GM21723 (cell line): ENCODE results near the gene SERBP1.
"Not testable (repeated sequence)": the region's sequence is repeated elsewhere in the genome, so short reads cannot be mapped to it uniquely, and the experiment has no call there.

Experiments used
- ATAC-seq: cut with Tn5 transposase; IDR thresholded peaks from one replicate; pipeline ENCODE4 v1.9.1; 2021; ENCODE audit warnings: mild to moderate bottlenecking, moderate library complexity; ENCODE audit not compliant: unreplicated experiment

SERBP1 gene

DNA sequence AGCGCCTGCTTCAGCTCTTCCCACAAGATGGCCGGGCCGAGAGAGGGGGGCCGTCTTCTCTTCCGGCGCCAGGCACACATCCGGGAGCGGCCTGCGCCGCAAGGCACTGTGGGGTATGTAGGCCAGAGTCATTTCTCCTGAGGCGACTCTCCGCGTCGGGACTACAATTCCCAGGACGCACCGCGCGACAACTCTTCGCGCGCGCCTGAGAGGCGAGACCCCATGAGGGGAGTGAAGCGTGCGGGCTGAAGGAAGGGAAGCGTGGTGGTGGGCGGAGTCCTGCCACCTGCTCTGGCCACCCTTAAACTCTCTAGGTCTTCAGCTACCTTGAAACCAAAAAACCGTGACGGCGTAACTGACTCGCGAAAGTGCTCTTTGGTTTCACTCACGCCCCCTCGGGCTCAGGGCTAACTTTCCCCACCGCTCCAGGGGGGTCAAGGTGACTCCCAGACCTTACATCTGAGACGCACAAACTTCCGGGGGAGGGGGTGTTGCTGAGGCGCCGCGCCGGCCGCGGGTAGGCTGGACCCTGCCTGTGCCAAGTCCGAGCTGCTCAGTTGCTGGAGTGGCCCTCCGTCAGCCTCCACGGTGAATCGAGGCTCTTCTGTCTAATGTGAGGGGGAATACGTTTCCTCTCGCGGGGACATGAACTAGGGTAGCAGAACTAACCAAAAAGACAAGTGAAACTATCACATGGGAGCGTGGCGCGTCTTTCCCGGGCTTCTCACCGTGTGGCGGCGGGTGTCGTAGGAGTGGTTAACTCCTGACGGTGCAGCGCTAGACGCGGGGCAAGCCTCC lies at the start of gene SERBP1:
SERBP1 (minus strand) TSS at position 45 of the 798 bp plus-strand sequence. CDS start 102 bp downstream, outside the sequence.
- peak; percentile 87 for ATAC-seq

DNA sequence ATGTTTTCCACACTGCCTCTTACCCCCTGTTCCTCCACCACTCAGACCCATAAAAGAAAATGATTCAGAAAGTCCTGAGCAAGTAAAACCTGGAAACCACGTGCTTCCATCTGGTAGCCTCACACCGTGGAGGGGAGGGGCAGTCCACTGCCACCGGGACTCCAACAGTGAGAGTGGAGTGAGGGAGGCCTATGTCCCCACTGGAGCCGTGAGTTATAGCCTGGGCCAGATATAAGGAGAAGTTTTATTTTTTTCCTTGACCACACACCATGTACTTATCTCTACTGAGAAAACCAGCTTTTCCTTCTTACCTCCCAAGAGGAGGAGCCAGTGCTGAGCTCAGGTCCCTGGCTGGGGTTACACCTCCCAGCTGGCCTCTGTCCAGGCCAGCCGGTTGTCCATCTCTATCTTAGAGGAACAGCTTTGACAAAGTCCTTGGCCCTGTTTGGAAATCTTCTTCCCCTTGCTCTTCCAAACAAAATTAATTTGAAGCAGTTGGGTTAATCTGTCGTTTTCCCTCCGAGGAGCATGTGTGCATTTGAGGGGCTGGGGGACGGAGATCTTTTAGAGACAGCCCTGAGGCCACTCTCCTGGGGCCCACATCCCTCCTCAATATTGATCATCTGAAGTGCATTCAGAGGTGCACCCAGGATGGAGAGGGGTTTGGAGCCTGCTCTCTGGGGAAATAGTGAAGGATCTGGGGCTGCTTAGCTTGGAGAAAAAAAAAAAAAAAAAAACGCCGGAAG lies 49.1 kb upstream of the SERBP1 start:
- ATAC-seq = no peak

DNA sequence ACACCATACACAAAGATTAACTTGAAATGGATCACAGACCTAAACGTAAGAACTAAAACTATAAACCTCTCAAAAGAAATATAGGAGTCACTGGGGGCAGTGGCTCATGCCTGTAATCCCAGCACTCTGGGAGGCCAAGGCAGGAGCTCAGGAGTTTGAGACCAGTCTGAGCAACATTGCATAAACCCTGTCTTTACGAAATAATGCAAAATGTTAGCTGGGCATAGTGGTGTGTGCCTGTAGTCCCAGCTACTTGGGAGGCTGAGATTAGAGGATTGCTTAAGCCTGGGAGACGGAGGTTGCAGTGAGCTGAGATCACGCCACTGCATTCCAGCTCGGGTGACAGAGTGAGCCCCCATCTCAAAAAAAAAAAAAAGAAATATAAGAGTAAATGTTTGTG lies 46.7 kb upstream of the SERBP1 start:
- ATAC-seq = no peak

DNA sequence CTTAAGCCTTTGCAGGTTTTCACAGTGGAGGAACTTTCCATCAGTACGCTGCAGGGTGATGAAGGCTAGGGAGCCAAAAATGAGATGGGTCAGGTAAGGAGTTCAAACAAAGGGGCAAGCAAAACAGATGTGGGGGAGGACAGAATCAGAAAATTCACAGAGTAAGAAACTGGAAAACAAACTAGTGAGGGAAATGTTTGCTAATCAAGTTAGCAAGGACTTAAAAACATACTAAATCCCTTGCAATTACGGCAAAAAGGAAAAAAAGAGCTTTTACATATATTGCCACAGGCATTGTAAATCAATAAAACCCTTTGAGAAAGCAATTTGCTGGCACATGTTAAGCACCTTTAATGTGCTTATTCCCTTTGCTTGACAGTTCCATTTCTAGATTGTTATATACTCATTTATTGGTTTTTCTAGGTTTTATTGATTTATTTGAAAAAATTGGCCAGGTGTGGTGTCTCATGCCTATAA lies 45.8 kb upstream of the SERBP1 start:
- no peak for ATAC-seq

DNA sequence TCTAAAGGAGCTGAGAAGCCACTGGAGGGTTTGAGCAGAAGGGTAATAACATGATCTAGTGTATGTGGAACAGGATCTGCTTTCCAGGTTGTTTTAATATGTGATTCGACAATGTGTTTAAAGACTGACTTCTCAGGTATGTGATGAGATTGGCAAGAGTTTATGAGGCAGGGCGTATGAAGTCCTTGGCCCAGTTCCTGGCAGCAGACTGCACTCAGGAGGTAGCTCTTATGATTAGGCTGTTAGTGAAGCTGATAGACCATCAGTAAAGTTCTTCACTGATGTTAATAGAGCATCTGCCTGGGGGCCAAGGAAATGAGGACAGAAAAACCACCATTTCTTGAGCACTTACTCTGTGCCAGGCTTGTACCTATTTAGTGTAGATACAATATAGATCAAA lies 41.9 kb upstream of the SERBP1 start:
- no peak for ATAC-seq

DNA sequence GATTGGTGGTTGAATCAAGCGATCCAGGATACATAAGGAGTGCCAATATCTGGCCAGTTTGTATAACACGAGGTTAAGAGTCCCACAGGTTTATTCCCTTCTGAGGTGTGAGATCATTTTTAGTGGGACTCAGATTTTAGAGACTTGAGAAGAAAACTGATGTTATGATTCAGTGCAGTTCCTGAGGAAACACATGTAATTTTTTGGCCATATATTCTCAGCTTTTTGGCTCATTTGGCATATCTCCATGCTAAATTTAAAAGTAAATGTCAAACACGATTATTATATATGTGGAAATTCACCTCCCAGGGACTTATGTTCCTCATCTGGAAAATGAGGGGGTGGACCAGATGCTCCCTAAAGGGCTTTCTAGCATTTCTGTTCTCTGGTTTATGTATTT lies 39.2 kb upstream of the SERBP1 start:
- ATAC-seq = no peak

DNA sequence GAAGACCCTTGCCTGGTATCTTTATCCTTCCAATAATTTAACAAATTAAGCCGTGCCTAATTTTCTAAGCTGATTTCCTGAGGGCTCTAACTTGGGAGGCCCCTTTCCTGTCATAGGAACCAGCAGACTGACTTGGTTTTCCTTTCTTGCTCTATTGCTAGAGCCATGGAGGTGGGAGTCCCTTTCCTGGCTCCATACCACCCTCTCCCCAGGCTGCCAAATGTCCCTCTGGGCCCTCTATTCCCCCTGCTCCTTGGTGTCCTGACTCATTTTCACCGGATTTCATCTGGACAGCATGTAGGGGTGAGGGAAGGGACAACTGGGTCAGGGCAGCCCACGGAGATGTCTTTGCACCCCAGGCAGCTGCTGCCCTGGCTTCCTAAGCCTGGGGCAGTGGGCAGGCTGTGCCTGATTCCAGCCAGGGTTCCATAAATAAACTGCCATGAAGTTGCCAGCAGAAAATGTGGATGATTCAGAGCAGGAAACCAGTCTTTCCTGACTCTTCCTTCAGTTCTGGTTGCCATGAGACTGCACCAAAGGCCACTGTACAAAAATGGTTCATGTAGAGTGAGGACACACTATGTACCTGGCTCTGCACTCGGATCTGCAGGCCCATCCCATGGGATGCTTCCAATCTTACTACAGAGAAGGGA lies 38.0 kb upstream of the SERBP1 start:
- ATAC-seq = no peak

DNA sequence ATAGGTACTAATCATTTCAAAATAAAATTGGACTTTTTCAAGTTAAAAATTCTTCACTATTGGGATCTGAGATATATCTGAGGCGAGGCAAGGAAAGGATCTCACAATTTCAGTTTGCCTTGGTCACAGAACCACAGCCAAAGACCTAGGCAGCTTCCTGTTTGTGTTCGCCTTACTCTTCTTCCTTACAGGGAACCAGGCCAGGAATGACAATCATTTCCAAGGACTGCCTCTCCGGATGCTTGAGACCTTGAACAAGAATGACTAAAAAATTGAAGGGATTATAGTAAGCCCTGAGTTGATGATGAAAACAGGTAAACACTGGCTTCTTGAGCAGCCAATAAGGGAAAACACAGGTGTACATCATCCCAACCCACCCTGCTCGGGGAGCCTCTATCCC lies 35.2 kb upstream of the SERBP1 start:
- ATAC-seq = no peak

DNA sequence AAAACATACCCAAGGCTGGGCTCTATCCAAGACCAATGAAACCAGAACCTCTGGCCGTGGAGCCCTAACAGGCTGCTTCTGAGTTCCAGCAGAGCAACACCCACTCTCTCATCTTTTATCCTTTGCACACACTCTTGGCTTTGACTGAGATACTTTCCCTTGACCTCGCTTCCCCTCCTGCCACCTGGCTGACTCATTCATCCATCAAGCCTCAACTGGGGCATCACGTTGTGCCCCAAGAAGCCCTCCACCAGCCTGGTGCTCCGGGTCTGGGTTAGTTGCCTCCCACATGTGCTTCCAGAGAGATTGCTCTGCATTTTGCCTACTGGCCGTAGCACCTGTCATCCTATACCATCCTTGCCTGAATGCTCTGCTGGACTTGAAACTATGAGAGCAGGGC lies 34.5 kb upstream of the SERBP1 start:
- ATAC-seq = no peak

DNA sequence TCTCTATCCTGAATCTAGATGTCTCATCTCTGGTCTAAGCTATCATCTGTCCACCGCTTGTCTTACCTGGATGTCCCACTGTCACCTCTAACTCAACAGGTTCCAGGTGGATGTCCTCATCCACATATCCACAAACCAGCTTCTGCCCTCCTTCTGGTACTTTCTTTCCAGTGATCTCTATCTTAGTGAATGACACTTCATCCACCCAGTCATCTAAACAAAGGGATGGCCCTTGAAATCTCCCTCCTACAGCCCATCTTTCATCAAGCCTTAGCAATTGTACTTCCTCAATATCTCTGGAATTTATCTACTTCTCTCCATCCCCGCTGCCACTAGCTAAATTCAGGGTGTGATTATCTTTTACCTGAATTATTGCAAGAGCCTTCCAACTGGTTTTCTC lies 33.9 kb upstream of the SERBP1 start:
- no peak for ATAC-seq

DNA sequence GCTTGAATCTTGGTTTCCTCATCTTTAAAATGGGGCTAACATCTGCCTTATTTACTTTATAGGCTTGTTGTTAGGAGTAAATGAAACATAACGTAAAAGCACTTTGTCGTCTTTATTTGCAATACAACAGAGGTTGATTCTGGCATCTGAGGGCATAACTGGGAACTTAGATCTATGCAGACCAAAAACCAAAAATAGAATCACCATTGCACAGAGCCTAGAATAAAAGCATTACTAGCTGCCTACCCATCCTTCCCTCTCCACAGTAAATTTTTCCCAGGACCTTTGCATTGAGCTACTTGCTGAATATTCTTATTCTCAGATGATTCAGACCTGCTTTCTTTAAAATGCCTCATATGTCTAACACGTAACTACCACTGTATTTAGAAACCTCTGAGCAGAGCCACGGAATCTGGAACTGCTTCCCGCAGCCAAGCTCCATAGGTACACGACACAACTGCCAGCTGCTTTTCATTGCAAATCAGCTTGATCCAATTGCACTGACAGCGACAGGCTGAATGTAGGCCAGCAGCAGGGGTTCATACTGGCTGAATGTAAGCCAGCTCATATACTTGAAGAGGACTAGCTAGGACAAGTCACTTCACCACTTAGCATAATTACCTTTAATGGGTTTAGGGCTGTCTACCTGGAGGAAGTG lies 33.2 kb upstream of the SERBP1 start:
- ATAC-seq = no peak

DNA sequence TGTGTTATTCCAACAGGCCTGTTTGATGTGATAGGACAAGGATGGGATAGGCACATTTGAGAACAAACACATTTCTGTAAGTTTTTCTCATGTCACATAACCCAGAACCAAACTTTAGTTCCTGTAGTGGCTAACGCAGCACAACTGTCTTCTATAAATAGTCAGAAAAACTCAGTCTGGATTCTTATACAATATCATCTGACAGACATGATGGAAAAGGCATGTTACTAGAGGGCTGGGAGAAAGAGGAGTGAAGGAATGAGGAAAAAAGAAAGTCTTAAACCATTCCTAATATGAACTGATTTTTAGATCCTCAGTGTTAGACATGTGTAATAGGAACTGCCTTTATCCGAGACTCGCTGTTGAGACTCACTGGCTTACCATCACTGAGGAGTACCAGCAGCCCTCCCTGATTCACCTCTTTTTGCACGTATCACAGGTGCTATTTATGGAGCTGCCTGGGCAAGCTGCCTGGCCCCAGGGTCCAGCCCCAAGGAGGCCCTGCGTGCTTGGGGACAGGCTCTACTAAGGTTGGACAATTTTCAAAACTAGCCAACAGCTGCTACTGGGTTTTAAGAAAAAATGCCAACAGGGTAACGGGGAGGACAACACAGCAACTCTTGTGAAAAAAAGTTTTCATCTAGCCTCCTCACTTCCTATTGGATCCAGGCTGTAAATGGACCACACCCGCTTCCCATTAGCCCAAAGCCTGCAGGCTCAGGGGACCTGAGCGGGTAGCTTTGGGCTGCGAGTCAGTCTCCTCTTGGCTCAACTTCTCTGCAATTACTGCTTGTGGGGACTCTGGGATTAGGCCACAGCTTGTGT lies 30.7 kb upstream of the SERBP1 start:
- no peak for ATAC-seq

DNA sequence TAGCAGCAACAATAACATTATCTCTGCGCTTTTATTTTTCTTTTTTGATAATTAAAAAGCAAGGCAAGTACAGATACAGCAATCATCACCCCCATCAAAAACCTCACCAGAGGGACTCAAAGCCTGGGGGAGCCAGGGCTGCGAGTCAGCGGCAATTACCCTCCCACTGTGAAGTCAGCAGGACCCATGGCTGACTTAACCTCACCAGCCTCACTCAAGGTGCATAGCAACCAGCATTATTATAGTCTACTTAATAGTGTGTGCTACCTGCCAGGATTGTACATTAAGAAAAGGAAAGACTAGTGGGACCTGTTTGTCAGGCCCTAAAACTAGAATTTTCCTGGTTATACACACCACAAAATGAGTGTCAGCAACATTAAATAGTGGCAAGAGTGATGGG lies 28.9 kb upstream of the SERBP1 start:
- ATAC-seq = no peak

DNA sequence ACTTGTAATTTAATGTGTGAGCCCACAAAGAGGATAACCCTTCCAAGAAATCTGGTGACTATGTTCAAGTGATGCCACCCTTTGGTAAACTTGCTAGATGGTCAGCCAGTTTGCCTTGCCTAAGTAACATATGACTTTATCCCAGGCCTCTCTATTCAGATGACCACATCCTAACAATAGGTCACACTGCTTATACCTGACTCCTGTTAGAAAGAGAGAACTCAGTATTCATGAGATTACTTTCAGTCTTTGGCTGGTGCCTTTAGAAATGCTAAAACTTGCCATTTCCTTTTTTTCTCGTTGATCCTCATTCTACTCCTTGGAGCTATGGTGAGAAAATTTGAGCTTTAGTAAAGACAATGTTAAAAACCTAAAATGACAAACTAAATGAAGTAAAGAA lies 28.5 kb upstream of the SERBP1 start:
- no peak for ATAC-seq

DNA sequence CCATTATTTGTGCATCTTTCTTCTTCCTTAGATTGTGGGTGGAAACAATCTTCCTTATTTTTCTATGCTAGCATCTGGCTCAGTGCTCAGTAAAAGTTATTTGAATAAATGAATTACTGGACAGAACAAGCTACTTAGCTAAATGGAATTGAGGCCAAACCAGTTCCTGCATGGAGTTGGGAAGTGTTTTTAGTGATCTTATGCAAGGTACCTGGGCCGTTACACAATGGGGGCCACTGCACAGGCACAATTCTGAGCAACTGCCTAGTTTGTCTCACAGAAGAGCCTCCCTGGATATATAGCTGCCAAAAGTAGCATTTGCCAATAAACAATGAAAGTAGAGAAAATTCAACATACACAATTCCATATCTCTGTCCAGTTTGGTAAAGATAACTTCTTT lies 27.0 kb upstream of the SERBP1 start:
- ATAC-seq = no peak

DNA sequence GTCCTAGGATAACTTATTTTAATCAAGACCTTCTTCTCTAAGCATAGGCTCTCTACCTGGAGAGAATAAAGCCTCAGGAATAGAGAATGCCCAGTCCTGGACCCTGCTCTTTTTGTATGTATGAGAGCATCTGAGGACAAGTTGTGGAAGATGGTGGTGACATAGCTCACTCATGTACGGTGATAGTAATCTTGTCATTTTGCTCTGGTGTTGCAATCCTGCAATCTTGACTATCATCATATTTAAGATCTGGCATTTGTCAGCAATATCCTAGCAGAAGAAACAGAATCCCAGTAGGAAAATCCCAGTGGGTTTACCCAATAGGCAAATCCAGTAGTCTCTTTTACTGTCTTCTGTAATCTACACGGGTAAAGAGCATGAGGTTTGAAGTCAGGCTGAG lies 21.6 kb upstream of the SERBP1 start:
- no peak for ATAC-seq

DNA sequence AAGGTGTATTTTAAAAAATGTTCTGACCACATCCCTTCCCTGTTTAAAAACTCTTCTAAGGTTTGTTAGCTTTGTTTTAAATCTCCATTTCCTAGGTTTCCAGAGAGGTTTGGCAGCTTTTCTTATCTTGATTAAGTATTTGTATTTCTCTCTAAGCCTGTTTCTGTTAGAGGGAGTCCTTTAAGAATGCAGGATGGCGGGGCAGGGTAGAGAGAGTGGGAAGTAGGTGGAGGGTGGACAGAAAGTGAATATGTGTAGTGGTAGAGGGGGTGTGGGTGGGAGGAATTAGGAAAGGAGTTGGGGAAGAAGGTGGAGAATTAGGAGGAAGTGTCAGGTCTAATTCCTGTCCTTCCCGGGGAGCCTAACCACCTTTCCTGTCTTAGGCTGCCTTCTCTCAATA lies 21.2 kb upstream of the SERBP1 start:
- ATAC-seq = no peak

DNA sequence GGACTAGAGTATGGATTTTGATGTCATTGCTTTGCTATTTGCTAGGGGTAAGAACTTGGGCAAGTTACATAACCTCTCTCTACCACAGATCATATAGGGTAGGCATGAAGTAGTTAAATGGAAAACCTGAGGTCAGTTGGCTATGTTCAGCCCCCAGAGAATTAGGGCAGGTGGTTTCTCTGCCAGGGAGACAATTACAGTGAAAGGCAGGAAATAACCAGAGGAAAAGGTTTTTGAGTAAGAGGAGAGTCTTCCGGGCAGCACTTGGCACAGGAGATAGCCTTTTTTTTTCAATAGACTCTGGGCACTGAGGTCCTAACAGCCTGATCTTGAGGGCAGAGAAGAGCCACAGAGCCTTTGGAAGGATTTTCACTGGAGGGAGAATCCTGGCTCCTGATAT lies 16.7 kb upstream of the SERBP1 start:
- no peak for ATAC-seq

DNA sequence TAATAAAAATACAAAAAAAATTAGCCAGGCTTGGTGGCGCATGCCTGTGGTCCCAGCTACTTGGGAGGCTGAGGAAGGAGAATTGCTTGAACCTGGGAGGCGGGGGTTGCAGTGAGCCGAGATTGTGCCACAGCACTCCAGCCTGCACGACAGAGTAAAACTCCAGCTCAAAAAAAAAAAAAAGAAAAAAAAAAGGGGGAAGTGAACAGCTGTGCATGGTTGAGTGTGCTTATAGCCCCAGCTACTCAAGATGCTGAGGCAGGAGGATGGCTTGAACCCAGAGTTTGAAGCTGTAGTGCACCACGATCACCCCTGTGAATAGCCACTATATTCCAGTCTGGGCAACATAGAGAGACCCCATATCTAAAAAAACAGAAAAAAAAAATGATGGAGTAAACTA lies 15.8 kb upstream of the SERBP1 start:
- not testable (repeated sequence) for ATAC-seq

DNA sequence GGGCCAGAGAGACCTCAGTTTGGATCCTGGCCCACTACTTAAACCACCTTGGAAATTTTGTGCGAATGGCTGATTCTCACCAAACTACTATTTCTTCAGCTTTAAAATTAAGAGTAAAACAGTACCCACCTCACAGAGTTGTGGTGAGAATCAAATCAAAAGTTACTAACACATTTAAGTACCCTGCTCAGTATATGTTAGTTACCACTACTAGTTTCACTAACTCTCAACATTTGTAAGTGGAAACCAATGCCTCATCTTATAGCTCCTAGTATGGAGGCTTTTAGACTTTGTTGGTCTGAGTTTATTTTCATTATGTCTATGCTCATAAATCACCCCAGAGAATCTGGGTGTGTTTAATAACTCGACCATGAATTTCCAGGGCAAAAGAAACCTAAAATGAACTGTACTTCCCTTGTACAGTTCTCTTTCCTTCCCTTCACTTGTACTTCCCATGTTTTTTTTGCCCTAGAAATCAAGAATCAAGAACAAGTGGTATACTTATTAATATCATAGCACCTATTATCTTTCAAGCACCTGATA lies 11.6 kb upstream of the SERBP1 start:
- ATAC-seq = peak; percentile 30
